Hypothalamus (tissue), 51 donors: ENCODE data around the gene CLCNKB.
"Not testable (repeated sequence)": the region's sequence is repeated elsewhere in the genome, so short reads cannot be mapped to it uniquely, and the experiment has no call there.

ENCODE experiments used
- DNase-seq, 51 donors: peaks; one replicate each; lab custom pipeline; 2025; lab: John Stamatoyannopoulos, UW

The CLCNKB gene

DNA sequence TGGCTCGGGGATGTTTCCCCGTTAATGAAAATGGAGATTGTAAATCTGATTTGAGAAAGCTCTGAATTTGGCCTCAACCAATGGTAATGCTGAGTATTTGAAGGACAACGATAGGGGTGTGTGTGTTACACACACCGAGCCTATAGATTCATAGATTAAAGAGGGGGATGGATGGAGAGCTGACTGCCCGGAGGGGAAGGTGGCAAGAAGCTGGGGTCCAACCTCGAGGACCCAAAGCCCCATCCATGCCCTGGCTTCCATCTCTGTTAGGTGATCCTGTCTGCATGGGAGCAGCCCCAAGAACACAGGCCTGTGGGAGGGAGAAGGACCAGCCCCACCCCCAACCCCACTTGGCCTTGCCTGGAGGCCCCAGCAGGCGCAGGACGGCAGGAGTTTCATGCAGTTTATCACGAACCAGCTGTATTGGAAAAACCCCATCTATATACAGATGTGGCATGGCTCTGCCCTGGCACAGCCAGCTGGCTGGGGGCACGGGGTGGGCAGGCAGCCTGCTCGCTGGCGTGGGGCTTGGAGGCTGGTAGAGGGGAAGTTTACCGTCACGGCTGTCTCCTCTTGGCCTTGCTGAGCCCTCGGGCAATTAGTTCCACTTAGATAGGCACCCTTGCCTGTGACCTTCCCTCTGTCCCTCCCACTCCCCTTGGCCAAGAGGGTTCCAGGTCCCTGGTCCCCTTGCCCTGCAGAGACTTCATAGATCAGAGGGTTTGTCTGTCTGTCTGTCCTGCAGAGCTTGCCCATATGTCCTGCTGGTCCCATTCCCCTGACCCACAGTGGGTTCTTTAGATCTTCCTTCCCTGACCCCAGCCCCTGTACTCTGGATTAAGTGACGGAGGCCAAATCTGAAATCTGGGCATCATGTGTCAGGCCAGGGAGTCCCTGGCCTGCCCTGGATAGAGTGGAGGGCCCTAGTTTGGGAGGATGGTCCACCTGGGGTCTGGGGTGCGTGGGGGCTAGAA, 28.8 kb upstream of the CLCNKB start:
- DNase-seq, result peak in 1 of 51 donors; percentile 6

GRCh38 chr1:16015491-16015890, 28.1 kb upstream of the CLCNKB start:
- DNase-seq, result no peak

DNA sequence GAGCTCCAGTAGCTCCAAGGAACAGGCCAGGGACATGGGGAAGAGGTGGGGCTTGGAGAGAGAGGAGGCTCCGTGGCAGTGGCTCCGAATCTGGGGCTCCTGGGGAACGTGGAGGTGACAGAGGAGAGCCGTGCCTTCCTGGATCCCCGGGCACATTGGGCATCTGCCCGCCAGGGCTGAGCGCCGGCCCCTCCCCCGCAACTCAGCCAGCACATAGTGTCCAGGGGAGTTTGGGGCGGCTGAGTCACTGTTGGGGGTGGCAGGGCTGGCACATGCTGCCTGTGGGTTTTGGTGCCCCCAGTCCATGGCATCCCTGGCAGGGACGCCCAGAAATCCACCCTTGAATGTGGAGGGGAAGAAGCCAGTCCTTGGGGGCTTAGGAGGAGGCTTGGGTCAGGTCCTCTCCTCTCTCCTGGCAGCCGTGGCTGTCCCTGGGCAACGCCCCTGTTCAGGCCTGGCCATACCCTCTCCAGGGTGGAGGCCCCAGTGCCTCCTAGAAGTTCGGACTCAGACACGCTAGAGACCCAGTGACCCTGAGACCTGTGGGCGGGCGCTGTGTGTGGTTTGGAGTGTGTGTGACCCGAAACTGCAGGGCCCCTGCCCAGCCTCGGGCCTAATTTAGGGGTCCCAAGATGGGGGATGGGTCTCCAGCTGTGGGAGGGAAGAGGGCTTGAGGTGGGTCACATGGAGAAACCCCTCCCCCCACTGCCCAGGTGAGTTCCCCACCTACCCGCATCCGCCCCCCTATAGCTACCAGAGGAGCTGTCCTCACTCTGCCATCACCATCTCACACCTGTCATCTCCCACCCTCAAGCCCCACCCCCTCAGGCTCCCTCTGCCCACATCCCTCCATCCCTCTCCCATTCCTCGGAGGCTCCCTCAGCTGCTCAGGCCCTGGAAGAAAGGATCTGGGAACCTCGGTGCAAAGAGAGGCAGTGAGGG, 27.4 kb upstream of the CLCNKB start:
- peak in 7 of 51 donors; percentile 4 to 53 (median 25) for DNase-seq

- no peak for DNase-seq
Measured at GRCh38 chr1:16017076-16017460, 26.5 kb upstream of the CLCNKB start.

DNA sequence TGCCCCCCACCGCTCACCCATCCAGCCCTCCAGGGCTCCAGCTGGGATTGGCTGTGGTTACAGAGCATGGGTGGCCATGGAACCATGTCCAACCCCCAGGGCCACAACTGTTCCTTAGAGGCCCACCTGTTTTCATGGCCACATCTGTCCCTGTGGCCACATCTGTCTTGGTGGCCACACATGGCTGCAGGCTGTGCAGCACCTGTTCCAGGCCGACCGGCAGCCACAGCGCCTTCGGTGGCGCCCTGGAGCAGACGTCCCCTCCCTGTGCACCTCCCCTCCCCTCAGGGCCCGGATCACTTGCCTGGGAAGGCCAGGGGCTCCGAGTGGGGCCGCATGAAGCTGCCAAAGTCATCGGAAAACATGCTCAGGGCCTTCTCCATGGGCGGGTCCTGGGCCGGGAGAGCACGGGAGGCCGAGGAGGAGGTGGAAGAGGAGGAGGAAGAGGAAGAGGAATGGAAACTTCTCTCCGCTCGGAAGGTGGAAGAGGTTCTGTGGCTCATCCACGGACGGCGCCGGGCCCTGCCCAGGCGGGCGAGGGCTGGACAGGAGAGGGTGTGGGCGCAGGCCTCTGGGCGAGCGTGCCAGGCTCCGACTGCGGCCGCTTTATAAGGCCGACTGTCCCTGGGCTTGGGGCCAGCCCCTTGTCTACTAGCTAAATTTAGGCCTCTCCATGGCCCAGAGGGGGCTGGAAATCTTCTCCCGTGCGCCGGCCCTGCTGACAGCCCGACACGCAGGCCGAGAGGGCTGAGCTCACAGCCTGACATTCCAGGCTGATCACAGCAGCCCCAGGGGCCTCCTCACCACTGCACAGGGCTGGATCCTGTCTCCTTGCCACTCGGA, 25.9 kb upstream of the CLCNKB start, which contains the start of gene HSPB7:
Gene HSPB7, minus strand, starts transcription at position 583 of the 843 bp plus-strand sequence. Its CDS starts 80 bp downstream, at position 503.
- DNase-seq, result peak in 27 of 51 donors; percentile 10 to 50 (median 27)

DNA sequence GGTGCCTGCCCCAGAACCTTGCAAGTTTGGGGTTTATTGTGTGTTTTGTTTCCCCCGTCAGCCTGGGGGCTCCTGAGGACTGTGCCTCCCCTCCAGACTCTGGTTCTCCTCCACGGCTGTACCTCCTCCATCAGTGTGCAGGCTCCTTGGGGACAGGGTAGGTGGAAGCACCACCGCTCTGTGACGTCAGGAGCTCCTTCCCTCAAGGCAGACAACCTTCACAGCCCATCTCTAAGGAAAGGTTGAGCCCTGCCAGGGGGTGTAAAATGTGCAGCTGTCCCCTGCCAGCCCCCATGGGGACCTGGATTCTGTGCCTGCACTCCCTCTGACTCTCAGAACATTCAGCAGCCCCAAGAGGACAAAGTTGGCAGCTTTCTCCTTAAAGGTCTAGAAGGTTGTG, 25.3 kb upstream of the CLCNKB start:
- DNase-seq, result no peak

DNA sequence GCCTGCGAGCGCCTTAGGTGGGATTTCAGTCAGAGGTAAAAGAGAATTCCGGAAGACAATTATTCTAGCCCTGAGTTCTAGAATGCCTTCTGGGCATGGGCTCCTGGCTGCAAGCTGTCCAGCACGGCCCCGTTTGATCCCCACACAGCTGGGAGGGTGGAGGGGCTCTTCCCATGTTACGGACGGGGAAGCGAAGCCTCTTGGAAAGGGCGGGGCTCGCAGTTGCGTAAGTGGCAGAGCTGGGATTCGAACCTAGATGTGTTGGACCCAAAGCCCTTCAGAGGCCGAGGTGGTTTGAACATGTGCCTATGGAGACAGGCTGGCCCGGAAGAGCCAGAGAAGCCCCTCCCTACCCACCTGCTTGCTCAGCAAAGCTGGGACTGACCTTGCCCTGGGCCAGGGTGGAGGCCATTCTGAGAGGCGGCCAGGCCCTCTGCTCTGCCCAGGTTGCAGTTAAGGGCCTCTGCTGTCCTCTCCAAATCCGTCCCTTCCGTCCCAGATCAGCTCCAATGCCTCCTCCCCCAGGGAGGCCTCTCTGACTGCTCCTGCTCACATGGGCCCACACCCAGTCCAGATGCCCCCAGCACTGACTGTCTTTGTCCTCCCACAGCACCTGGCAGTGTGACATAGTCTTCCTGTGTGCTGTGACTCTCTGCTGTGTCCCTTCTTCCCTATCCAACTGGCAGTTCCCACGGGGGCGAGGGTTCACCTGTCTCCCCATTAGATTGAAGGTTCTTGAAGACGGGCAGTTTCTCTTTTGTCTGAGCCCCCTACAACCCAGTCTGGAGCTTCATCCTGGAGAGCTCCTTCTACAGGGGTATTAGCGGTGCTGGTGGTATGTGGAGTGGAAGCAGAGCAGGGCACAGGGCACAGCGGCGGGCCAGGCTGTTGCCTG, 24.6 kb upstream of the CLCNKB start:
- peak in 7 of 51 donors; percentile 6 to 36 (median 20) for DNase-seq

- peak in 20 of 51 donors; percentile 15 to 69 (median 30) for DNase-seq
Measured at GRCh38 chr1:16019644-16020277, 23.8 kb upstream of the CLCNKB start.

- DNase-seq, result no peak
Measured at GRCh38 chr1:16020325-16020724, 23.3 kb upstream of the CLCNKB start.

- not testable (repeated sequence) for DNase-seq
Measured at GRCh38 chr1:16020878-16021277, 22.7 kb upstream of the CLCNKB start.

GRCh38 chr1:16021681-16022080, 21.9 kb upstream of the CLCNKB start, which contains the start of gene CLCNKA:
Gene CLCNKA (plus strand): TSS chr1:16022036. CDS start chr1:16022620, 584 bp downstream.
- no peak for DNase-seq

- no peak for DNase-seq
Measured at GRCh38 chr1:16022393-16022792, 21.2 kb upstream of the CLCNKB start.

DNA sequence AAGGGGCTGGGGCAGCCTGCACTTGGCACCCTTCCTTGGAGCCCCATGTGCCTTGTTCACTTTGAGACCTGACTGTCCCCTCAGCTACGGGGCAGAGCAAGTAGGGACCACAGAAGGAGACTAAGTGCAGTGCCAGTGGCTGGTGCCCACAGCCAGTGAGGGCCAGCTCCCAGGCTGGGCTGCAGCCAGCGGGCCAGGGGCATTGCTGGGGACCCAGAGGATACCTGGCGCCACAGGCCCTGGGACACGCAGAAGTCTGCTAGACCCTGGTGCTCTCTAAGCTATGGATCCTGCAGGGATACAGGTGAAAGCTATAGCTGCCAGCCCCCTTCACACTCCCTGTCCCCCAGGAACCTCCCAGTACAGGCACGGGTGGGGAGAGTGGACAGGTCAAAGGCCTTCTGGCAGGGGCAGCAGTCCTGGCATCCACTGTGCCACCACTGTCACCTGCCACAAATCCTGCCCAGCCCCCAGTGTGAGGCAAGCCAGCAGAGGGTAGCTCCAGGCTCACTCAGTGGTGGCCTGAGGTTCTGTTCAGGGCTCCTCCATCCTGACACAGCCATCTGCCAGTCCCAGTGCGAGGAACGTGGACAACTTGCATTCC, 20.4 kb upstream of the CLCNKB start:
- DNase-seq, result no peak

DNA sequence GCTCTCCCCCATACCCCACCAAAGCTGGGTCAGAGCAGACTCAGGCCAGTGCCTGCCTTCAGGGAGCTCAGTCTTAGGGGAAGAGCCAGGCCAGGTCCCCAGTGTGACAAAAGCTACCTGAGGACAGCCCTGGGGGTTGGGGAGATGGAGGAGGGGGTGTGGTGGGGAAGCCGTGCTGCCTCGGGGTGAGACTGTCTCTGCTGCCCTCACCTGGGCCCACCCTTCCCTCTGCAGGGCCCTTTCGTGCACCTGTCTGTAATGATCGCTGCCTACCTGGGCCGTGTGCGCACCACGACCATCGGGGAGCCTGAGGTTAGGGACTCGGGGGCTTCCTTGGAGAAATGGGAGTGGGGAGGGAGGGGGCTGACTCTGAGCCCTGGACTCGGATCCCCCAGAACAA, 17.3 kb upstream of the CLCNKB start:
- DNase-seq, result not testable (repeated sequence)

GRCh38 chr1:16026723-16027484, 16.7 kb upstream of the CLCNKB start:
- DNase-seq, result no peak

DNA sequence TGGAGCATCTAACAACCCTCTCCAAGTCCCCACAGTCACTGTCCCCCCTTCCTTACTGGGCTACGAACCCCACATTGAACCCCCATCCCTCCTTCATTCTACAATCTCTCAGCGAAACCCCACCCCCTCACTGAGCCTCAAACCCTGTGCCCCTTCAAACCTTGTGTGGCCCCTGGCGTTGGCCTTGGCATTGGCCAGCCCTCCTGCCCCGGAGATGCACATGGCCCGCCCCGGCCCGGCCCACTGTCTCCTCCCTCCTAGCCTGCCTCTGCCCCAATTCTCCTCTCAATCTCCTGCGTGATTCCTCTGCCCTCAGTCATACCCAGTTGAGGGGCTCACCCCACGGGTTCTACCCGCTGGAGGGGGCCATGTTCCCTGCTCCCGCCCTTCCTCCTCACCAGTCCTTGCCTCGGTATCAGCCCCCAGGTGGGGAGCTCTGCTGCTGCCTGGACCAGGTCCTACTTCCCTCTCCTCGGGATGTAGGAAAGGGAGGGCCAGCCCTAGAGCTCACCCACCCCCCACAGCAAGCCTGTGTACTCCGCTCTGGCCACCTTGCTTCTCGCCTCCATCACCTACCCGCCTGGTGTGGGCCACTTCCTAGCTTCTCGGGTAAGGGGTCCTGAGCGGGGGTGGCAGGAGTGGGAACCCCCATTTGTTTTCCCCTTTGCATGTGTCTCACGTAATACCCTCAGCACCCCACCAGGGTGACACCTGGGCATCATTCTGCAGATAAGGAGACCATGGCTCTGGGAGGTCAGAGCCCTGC, 15.2 kb upstream of the CLCNKB start:
- no peak for DNase-seq

- DNase-seq, result not testable (repeated sequence)
Measured at GRCh38 chr1:16029003-16029268, 14.6 kb upstream of the CLCNKB start.
